Mucosa of gallbladder (tissue), 1 donor: ENCODE measurements around the gene ADPRH. TPM values are rescaled to one million over a fixed set of nuclear protein-coding genes. Genes with fewer than 3 reads are reported as not detected.
"Not testable (repeated sequence)": the region's sequence is repeated elsewhere in the genome, so short reads cannot be mapped to it uniquely, and the experiment has no call there.

Experiments used
- DNase-seq: peaks from one replicate; pipeline ENCODE4 v3.0.0-alpha.2; 2020; ENCODE audit warnings: low spot score
- total RNA-seq: library from RNA; stranded (reverse); gene quantifications from one replicate; pipeline ENCODE4 v1.2.1, GENCODE V29; 2021
- donor health status: DM: no; HTN: no; CAD: no.

ADPRH gene
- total RNA-seq, 1 donor from 2014 or later = 9.5 TPM

DNA sequence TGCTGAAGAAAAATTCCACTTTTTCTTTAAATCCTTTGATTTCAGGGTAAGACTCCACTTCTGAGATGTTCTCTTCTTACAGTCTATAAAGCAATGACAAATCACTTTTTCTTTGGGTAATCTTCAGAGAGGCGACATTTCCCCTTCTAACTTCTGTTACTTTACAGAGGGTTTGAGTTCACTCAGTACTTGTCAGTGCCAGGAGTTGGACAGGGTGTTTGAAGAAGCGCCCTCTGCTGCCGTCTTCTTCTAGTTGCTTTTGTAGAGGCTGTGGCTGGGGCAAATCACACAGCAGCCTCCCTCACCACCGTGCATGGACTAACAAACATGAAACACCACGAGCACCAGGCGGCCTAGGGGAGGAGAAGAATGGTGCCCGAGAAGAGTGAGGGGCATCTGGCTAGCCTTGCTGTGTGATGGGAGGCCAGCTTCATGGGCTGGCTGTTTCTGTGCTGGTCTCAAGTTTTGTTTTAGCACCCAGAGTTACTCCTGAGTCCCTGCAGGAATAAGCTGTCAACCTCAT, 19.8 kb upstream of the ADPRH start, which contains the start of gene CD80:
Gene CD80 (minus strand): TSS at position 174 of the 523 bp plus-strand sequence. CDS start 1,886 bp downstream, outside the sequence.
- DNase-seq = peak; percentile 74

DNA sequence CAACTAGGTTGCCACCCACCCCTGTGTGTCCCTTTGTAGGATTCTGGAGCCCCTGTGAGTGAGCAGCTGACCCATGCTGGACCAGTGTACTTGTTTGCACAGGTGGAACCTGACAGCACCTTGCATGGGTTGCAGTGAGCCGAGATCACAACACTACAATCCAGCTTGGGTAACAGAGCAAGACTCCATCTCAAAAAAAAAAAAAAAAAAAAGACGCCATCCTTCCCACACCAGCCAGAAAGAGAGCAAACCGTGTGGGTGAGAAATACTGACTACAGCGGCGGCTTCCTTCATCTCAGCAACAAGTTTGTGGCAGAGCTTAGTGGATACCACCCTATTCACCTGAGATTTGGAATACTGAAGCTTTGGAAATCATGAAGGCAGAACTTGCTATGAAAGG, 19.1 kb upstream of the ADPRH start:
- no peak for DNase-seq

DNA sequence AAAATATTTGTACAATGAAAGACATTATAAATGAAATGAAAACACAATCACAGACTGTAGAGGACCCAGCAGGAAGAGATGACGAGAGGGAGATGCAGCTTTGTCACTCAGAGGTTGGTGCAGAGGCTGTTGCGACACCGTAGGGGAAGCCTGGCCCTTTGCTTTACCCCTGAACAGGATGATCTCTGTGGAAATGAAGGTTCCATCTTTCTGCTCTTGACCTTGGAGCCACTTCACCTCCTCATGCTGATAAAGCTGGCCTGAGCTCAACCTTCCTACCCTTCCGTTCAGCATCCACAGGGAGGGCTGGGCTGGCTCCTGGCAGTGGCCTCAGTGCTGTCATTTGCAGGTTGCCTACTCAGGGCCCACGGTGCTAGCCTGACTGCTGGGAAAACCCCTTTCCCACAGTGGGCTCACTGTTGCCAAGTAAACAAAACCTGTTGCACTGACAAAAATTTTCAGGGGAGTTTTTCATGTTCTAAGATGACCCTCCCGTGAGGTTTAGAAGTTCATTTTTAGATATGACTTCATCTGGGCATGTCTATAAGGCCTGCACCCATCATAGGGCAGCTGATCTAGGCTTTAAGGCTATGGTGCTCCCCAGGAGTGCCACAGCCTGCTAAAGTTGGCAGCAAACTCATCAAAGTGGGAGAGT, 16.9 kb upstream of the ADPRH start:
- DNase-seq = no peak

DNA sequence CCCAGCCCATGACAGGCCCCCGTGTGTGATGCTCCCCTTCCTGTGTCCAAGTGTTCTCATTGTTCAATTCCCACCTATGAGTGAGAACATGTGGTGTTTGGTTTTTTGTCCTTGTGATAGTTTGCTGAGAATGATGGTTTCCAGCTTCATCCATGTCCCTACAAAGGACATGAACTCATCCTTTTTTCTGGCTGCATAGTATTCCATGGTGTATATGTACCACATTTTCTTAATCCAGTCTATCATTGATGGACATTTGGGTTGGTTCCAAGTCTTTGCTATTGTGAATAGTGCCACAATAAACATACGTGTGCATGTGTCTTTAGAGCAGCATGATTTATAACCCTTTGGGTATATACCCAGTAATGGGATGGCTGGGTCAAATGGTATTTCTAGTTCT, 16.0 kb upstream of the ADPRH start:
- DNase-seq = not testable (repeated sequence)

DNA sequence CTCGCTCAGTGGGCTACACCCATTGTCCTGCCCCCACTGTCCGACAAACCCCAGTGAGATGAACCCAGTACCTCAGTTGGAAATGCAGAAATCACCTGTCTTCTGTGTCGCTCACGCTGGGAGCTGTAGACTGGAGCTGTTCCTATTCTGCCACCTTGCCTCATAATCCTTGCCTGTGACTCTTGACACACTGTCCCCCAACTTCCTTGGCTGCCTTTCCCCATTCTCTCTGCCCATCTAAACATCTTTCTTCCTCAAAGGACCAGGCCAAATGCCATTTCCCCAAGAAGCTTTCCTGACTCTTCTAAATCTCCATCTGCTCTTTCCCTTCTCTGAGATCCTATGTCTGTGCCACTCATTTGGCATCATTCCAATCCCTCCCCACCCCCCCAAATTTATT, 10.1 kb upstream of the ADPRH start:
- no peak for DNase-seq

DNA sequence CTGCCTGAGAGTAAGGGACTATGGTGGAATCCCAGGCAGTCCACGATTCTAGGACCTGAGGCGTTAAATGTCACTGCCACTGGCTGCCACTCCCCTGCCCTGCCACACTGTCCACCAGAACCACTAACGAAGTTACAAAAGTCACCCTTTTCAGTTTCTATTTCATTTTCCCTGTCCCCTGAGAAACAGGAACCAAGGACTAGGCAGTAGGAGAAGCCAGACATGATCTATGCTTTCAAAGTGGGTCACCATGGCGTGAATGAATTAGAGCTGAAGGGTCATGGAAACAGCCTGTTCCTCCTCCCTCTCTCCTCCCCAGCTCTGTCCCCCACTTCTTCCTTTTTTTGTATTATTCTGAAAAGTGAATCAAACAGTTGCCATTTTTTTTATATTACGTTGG, 9.1 kb upstream of the ADPRH start:
- DNase-seq = no peak

DNA sequence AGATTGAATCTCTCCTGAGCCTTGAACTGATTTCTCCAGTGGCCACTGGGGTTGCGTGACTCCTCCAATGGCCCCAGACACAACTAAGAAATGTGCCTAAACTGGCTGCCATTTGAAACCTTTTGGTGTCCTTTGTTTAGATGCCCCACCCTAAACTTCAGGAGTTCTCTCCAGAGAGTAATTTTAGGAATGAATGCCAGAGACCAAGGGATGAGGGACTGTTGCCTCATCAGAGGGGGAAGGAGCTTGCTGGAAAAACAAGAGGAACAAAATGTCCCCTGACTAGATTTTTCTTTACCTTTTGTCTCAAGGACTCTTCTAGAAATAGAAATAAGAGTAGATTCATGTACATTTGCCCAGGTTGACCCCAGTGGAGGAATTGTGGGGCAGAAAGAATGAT, 8.1 kb upstream of the ADPRH start:
- DNase-seq = no peak

DNA sequence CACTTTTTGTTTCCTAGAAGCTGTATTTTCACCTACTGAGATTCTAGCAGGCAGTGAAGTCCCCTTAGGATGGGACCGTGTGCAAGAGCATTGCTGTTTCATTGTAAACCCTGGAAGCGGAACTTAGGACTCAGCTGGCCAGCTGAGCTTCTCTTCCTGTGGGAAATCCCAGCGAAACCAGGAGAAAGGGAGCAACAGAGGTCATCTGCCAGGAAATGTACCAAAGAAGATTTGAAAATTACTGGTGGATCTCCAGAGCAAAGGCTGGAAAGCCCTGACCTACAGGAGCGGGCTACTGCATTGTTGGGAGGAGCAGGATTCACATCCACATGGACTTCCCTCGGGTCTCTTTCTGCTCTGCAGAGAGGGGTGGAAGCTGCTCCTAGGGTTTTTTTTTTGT, 7.6 kb upstream of the ADPRH start:
- DNase-seq = no peak

DNA sequence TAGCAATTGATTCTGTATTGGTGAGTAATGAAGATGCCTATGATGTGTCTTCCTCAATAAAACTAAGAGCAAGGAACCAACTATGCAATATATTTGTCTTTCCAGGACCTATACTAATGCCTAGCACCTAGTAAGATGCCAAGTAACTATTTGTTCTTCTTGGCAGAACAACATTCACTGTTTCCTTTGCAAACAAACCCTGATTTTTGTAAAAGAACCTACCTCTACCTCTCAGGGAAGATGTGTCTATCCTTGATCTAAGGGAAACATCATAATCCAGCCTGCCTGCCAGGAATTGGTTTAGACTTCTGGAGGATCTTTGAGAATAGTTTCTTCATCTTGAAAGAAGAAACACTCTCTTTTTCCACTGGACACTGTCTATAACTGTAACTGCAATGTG, 3.8 kb upstream of the ADPRH start:
- no peak for DNase-seq

DNA sequence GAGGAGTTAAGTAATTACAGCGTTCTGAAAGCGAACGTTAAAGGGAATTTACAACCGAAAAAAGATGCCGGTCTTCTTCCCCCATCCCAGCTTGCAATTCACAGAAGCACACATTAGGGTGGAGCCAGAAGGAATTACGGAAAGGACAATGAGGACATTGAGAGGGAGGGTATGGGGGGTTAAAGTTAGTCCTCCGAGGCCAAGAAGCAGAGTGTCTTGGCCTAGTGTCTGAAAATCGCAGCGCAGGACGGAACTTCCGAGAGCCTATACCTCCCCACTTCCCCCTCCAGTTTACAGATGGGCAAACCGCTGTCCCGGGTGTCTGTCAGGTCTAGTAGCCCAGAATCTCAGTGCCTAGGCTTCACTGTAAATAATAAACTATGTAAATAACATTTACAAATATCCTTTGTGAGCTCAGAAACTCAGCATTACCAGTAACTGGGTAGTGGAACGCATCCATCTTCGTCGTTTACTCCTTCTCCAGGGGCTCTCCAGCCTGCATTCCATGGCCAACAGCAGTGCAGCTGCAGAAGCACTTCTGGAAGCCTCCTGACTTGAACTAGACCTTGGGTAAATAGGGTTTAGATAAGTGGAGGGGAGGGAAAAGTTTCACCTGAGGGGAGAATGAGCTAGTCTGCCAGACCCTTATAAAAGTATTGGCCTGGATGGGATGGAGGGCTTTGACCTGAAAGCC, 922 bp downstream of the ADPRH start:
- no peak for DNase-seq

DNA sequence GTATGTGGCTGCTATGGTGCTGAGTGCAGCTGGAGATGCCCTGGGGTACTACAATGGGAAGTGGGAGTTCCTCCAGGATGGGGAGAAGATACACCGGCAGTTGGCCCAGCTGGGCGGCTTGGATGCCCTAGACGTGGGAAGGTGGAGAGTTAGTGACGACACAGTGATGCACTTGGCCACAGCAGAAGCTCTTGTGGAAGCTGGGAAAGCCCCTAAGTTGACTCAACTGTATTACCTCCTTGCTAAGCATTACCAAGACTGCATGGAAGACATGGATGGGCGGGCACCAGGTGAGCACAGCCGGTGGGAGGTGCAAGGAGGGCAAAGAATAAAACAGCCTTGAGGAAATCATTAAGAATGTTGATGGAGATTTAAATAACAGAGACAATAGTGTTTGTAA, 2.9 kb downstream of the ADPRH start:
- DNase-seq = no peak

DNA sequence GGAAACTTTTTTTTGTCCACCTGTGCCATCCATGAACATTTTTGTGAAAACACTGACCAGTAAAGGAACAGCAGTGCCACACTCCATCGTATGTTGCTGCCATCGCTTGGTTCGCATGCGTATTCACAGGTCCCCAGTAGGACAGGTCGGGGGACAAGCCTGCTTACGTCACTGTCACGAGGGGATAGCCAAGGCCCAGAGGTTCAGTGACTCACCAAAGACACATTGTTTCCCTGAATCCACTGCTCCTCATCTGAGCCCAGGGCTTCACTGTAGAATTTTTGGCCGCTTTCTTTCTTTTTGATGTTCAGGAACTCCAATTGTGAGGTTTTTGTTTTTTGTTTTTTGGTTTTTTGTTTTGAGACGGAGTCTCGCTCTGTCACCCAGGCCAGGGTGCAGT, 5.9 kb downstream of the ADPRH start:
- DNase-seq = no peak

DNA sequence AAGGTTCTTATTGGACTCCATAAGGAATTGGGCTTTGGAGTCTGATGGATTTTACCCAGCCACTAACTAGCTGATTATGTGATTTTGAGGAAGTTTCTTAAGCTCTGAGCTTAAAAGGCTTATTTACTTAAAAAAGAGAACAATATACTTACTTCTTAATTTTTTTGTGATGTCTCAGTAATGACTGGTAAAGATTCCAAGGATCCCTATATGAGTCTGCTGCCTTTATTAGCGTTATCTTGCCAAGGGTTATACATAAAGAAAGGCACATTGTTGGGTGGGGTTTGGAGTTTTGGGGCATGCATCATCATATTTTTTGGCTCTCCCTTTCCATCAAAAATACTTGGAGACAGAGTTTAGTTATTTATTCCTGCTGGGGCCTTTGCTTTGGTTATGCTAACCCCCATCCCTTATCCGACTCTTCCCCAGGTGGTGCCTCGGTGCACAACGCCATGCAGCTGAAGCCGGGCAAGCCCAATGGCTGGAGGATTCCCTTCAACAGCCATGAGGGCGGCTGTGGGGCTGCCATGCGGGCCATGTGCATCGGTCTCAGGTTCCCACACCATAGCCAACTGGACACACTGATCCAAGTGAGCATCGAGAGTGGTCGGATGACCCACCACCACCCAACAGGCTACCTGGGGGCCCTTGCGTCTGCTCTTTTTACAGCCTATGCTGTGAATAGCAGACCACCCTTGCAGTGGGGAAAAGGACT, 6.7 kb downstream of the ADPRH start:
- DNase-seq = no peak

DNA sequence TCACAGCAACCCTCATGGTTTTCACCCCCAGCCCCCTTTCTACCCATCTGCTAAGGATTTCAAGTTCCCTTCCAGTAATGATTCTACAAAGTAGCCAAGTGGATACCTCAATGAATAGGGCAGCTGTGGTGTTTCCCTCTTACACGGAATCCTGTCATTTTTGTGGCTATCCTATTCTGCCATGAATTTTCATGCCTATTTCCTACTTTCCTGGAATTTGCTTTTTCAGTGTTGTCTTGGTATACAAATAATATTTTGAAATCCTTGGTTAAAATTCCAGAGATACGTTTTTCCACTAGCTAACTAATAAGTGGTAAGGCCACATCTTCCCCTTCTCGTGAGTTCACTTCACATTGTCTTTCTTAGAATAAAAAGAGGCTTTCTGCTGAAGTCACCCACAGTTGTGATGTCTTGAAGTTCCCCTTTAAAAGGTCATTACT, 7.5 kb downstream of the ADPRH start:
- DNase-seq = no peak

DNA sequence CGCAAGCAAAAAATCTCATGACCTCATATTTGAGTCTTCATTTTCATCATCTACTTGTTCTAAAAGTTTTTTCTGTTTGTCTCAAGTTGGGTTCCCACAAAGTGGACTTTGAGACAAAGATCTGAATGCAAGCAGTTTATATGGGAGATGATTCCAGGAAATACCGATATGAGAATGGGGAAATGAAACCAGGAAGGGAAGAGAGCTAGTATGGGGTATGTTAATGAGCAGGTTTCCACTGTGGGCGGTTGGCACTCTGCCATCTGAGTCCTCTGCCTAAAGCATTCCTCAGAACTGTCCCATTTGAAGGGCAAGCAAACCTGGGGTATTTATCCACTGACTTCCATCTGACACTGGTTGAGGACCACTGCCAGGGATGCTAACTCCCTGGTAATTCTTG, 8.8 kb downstream of the ADPRH start:
- peak; percentile 61 for DNase-seq

DNA sequence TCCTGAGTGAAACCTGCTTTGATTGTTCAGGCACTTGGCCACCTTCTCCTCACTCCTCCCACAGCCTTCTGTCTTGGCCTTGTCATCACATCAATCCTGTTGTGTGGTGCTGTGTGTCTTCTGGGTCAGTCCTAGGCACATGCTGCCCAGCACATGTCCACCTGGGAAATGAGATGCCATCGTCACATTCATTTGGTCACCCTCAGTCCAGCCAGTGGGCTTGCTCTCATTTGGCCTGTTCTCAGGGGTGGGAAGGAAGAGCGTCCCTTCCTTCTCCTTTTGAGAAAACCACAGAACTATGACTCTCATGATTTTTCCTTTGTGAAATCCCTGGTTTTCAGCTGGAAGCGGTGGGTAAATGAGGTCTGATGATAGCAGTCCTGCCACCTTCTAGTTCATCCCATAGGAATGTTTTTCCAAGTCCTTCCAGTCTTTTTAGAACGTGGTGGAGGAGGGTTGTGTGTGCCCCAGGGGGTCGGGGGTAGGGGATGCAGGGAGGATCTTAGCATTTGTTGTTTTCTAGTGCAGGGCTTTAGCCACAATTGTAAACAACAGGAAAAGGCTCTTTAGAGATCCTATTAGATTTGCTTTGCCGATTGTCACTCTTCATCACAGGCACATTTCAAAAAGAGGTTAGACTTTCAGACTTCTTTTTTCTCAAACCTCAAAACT, 9.9 kb downstream of the ADPRH start:
- DNase-seq = no peak

DNA sequence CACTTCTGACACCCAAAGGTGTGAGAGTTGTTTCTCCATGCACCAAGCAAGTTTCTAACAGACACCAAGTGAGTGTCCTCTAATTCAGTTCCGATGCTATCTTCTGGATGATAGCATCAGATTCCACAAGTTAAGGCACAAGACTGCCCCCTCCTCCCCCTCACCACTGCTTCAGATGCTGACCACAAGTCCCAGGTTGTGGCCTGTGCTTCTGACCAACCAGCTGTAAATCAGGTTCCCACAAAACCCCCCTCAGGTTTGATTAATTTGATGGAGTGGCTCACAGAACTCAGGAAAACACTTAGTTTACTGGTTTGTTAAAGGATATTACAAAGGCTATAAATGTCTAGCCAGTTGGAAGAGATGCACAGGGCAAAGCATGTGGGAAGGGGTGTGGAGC, 11.4 kb downstream of the ADPRH start:
- DNase-seq = no peak

DNA sequence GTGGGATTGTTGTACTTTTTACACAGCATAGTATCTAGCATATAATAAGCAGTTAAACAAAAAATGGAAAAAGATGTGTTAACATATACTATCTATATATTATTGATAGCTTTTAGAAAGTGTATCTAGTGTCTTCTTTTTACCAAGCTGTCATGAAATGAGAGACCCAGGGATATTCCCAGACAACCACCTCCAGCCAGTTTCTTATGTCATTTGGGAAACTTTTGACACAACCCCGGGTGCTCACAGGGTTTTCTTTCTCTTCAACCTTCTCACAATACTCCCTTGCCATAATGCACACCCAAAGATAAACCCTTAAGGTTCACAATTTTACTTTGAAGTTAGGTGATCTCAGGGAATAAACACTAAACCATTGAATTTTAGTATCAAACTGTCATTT, 13.6 kb downstream of the ADPRH start:
- DNase-seq = no peak

DNA sequence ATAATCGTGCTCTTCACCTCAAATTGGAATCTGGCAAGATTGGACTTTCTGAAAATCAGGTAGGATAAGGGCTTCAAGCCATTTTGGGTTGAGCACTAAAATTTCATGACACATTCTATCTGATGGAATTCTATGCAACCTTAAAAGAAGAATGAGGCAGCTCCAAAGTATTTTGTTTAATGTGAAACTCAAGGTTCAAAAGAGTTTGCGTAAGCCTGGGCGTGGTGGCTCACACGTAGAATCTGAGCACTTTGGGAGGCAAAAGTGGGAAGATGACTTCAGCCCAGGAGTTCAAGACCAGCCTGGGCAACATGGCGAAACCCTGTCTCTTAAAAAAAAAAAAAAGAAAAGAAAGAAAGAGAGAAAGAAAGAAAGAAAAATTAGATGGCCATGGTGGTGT, 14.8 kb downstream of the ADPRH start:
- DNase-seq = no peak

DNA sequence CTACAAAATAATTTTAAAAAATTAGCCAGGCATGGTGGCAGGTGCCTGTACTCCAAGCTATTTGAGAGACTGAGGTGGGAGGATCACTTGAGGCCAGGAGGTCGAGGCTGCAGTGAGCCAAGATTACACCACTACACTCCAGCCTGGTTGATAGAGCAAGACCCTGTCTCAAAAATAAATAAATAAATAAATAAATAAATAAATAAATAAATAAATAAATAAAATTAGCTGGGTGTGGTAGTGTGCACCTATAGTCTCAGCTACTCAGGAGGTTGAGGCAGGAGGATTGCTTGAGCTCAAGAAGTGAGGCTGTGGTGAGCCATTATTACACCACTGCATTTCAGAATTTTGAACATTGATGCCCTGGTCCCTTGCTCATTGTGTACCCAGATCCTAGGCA, 15.6 kb downstream of the ADPRH start:
- not testable (repeated sequence) for DNase-seq

DNA sequence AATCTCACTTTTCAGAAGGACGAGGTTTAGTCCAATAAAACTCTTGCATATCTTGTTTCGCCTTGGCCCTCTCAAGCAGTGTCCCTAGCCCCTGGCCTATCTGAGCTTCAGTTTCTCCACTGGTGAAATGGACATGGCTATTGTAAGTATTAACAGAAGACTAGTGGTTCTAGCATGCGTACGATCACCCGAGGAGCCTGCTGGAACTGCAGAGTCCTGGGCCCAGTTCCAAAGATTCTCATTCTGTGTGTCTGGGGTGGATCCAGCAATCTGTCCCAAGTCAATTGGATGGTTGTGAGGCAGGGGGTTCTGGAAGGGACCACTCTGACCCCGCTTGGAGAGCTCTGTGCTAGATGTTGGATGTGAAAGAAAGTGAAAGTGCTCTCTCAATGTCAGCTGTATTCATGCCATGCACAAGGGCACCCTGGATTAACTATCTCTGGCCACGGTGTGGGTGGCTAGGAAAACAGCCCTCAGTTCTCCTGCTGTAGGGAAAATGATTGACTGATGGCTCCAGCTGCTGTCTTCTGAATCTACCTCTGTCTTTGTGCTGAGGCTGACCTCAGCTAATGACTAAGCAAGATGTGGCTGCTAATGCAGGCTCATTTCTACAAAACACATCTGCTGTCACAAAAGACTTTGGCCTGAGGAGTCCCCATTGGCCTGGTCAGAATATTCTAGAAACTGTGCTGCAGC, 16.5 kb downstream of the ADPRH start:
- DNase-seq = no peak

DNA sequence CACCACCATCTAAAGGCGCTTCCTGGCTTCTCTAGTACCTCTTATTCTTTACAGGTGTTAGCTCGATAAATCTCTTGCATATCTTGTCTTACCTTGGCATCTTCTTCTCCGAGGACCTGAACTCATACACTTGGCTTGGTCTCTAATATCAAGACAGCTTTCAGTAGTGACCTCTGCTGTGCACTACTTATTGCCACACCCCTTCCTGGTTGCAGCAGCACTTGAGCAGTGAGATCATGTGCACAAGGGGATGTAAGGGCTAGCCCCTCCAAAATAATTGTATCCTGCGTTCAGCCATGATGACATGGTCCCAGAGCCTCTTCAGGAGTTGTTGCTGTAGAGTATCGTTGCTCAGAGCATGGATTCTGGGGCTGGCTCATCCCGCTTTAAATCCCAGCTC, 17.1 kb downstream of the ADPRH start:
- no peak for DNase-seq
